ENCODE measurements around the gene WTAP. TPM values are rescaled to one million over a fixed set of nuclear protein-coding genes. Genes with fewer than 3 reads are reported as not detected.
"Not testable (repeated sequence)": the region's sequence is repeated elsewhere in the genome, so short reads cannot be mapped to it uniquely, and the experiment has no call there.

Gene WTAP
- total and polyA plus RNA-seq, 2 of the 4 experiments (the other 2 are of a cell fraction): 30.2 to 92.3 TPM

GRCh38 chr6:159725208-159725607 lies 2.1 kb upstream of the WTAP start:
- H3K4ac ChIP-seq (ENCODE audit: low read depth, low read length); H2BK120ac ChIP-seq (ENCODE audit: low read depth, low read length); H3K56ac ChIP-seq (ENCODE audit: extremely low read depth, insufficient read depth, low read length); H3K4me3 ChIP-seq (ENCODE audit: insufficient read depth, low read depth, low read length); in situ Hi-C loops (cut with MboI; ENCODE audit: low sequenced_read_pairs); H3K18ac ChIP-seq (ENCODE audit: low read depth, low read length); H2AK9ac ChIP-seq (replicated peaks; ENCODE audit: low read depth, low read length, poor library complexity); H3K4me2 ChIP-seq (ENCODE audit: low read depth, low read length); H3K36me3 ChIP-seq (ENCODE audit: control insufficient read depth, insufficient read depth, low read length); H2AFZ ChIP-seq (replicated peaks; ENCODE audit: low read length, poor library complexity); H3K9ac ChIP-seq (ENCODE audit: low read depth, low read length); ATAC-seq (ENCODE audit: low read depth); CTCF ChIA-PET; H4K91ac ChIP-seq (ENCODE audit: insufficient read depth, low read depth, low read length); H2BK5ac ChIP-seq (ENCODE audit: low read depth, low read length, poor library complexity, severe bottlenecking); H3K14ac ChIP-seq (replicated peaks; ENCODE audit: low read depth, low read length); H4K8ac ChIP-seq (ENCODE audit: low read depth in 2 of 2, low read length in 2 of 2); H3K9me1 ChIP-seq (ENCODE audit: insufficient read depth, low read length); POLR2A ChIA-PET (ENCODE audit: unreplicated experiment); H3K4me1 ChIP-seq (ENCODE audit: control insufficient read depth, insufficient read depth, low read length); H3K27ac ChIP-seq (ENCODE audit: insufficient read depth, low read length); dilution Hi-C loops (cut with HindIII; ENCODE audit: low sequenced_read_pairs, unreplicated experiment); intact Hi-C loops (cut with micrococcal nuclease); H2AK5ac ChIP-seq (ENCODE audit: low read depth, low read length); H2BK15ac ChIP-seq (ENCODE audit: low read depth, low read length); H3K9me3 ChIP-seq (ENCODE audit: control insufficient read depth, insufficient read depth, low read length); H3K27me3 ChIP-seq (ENCODE audit: control insufficient read depth, insufficient read depth, low read length); H4K5ac ChIP-seq (ENCODE audit: low read depth, low read length); DNase-seq; H2BK20ac ChIP-seq (ENCODE audit: low read depth, low read length); H3K23ac ChIP-seq (ENCODE audit: low read depth, low read length); BruUV-seq (replicated peaks): not testable (repeated sequence)
- Histone ChIP-seq H4K20me1 (ENCODE audit: insufficient read depth, low read length) (peaks cover 26% of the 10 kb centered on the region), H3K79me1 (ENCODE audit: low read depth in 1 of 2, low read length in 2 of 2) (peaks cover 20 to 55% of the 10 kb centered on the region in 2 experiments)
- WGBS, 2 experiments (ENCODE audit: extremely low coverage in 2 of 2, insufficient read length in 1 of 2): 100% methylated on average over 1 of the region's 3 CpGs; no CpG with 5 or more reads in 1 of the 2 experiments
